Measurements from ENCODE around the gene CACNA2D2.

CACNA2D2 gene

DNA sequence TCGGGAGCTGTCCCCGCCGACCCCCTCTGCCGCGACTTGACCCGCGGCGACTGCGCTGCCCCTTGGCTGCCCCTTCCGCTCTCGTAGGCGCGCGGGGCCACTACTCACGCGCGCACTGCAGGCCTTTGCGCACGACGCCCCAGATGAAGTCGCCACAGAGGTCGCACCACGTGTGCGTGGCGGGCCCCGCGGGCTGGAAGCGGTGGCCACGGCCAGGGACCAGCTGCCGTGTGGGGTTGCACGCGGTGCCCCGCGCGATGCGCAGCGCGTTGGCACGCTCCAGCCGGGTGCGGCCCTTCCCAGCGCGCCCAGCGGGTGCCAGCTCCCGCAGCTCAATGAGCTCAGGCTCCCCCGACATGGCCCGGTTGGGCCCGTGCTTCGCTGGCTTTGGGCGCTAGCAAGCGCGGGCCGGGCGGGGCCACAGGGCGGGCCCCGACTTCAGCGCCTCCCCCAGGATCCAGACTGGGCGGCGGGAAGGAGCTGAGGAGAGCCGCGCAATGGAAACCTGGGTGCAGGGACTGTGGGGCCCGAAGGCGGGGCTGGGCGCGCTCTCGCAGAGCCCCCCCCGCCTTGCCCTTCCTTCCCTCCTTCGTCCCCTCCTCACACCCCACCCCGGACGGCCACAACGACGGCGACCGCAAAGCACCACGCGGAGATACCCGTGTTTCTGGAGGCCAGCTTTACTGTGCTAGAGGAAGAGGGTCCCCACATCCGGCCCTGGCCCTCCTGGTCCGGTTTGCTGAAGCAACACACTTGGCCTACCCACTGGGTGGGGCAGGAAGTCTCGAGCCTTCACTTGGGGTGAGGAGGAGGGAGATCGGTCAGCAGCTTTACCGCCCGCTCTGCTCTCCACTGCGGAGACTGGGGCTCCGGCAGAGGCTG lies 162.7 kb downstream of the CACNA2D2 start, which contains the start of gene RASSF1:
Gene RASSF1 (minus strand): TSS at position 389 of the 882 bp plus-strand sequence. CDS start 31 bp downstream, at position 358.
- DNase-seq, result no peak

DNA sequence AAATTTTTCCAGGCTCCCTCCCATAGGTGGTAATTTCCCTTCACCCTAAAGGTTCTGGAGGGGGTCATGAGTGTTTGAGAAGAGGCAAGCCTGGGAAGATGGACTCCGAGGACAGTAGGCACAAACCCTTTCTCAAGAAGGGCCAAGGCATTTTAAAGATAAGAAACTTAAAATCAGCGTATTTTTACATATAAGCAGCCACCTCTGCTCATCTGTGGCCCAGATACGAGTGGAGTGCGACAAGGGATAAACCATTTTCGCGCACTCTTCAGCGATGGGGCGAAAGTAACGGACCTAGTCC lies 163.3 kb downstream of the CACNA2D2 start:
- DNase-seq, result no peak

DNA sequence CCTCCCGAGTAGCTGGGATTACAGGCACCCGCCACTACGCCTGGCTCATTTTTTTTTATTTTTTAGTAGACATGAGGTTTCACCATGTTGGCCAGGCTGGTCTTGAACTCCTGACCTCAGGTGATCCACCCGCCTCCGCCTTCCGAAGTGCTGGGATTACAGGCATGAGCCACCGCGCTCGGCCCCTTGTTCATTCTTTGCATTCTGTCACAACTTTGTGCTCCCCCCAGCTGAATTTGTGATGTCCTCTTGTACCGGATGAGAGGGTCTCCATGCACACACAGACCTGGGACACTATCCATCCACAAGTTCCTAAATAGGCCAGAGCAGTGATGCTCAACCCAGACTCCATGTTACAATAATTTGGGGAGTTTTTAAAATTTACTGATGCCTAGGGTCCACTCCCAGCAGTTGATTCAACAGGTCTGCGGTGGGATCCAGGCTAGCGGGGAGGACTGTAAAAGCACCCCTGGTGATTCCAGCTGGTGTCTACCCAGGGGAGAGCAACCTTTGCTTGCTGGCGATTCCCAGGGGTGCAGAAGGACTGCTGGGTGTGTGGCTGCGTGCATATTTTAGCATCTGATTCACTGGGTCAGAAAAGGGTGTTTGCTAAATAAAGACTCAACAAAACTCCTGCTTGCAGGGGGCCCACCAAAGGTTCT lies 163.8 kb downstream of the CACNA2D2 start:
- DNase-seq, result no peak

DNA sequence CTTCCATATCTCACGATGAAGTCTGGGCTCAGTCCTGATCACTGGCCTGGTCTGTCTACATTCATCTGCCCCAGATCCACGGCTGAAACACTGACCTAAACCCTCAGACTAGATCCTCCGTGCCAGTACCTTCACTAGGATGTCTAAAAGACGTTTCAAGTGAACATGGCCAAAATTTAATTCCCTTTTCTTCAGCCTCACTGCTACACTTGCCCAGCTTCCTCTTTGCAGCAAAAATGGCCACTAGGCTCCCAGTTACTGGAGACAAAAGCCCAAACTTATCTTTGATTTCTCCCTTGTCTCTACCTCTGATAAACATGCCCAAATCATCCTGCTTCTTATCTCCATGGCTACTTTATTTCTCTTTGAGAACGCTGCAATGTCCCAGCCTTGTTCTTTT lies 164.5 kb downstream of the CACNA2D2 start:
- no peak for DNase-seq

DNA sequence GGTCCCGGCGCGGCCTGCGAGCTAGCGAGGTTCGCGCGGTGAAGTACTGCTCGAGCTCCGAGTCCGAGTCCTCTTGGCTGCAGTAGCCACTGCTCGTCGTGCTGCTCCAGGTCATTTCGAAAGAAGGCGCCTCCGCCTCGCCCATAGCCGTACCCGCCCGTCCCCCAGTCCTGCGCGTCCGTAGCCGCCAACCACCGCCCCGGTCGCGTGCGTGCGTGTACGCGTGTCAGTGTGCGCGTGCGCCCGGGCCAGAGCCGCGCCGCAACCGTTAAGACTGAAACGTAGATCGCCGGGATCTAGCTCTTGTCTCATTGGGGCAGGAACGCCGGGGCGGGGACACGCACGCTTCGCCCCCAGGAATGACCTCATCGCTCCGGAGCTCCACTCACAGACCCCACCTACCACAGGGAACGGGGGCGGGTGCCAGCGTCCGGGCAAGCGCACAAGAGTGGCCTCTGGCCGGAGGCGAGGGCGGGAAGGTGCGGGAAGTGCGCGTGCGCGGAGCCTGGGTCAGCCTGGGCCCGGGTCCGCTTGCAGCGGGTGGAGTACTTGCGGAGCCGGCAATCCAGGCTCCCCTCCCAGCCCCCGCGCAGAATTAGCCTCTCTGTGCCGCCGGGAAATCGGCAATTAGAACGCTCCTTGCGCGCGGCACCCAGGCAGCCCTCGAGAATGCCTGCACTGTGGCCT lies 166.1 kb downstream of the CACNA2D2 start:
- peak; percentile 87 for DNase-seq

DNA sequence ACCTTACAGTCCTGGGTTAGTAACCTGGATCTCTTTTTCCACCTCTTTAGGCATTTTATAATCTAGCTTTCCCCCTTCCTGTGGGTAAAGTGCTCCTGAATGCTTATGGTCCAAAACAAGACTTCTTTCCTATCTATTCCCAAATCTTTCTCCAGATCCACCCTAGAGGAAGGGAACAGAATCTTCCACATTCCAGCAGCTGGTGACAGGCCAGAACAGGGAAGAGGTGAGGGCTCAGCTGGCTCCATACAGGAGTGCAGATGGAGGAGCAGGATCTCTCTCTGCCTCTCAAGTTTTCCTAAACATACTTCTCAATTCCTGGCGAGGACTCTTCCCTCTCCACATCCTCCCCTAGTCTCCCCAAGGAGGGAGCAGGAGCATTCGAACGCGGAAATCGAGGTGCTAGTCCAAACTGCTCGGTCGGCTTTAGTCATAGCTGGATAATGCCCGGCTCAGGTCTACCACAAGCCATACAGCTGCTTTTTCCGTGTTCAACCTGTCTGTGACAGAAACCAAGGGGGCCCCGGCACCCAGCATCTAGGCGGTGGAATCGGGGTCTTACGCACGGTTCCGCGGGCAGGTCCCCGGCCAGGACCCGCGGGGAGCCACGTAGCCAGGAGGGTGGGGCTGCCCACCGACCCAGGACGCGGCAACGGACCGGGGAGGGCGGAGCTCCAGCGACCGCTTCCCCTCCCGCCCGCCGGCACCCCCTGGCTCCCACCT lies 166.8 kb downstream of the CACNA2D2 start:
- no peak for DNase-seq

DNA sequence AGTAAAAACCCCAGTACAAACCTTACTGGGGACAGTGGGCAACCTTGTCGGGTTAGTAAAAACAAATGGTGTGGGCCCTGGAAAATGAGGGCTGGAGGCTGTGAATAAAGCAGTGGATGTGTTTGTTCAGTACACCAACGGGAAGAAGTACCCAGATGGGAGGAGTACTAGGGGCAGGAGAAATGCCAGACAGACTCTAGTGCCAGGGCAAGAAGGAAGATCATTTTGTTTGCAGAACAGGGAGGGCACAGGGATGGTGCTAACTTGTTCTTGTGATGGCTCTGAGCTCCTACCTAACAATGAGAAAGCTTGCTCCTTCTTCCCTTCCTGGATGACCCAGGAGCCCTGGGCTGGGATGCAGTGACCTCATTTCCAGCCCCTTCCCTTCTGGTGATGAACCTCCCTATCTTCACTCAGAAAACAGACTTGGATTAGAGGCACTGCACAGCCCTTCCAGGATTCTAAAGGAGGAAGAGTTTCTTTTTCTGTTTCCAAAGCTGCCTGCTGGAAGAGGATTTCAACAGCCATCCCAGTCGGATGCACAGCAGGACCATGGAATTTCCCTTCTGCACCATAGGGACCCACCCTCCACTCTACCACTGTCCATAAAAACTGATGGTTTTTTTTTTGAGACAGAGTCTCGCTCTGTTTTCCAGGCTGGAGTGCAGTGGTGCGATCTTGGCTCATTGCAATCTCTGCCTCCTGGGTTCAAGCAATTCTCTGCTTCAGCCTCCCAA lies 168.9 kb downstream of the CACNA2D2 start:
- DNase-seq, result no peak

DNA sequence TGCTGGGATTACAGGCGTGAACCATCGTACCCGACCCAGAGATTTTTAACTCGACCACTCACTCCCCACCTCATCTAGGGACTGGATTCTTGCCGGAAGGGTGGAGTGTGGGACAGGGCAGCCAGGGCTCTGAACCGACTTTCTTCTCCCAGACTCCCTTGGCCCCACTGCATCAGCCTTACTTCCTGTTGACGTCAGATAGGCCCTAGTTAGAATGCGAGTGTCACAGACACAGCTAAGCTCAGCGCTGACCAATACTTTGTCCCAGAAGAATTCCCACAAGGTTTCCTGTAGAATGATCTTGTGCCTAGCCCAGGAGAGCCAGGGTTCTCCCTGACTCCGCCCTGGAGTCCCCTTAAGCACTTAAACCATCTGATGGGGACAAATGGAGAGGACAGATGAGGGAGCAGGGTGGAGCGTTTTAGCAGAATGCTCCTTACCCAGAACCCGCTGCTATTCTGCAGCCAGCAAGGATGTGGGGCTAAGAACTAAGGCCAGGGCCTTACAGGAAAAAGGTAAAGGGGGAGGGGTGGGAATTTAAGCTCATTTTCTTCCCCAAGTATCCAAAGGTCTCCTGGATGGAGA lies 169.6 kb downstream of the CACNA2D2 start:
- DNase-seq, result no peak

DNA sequence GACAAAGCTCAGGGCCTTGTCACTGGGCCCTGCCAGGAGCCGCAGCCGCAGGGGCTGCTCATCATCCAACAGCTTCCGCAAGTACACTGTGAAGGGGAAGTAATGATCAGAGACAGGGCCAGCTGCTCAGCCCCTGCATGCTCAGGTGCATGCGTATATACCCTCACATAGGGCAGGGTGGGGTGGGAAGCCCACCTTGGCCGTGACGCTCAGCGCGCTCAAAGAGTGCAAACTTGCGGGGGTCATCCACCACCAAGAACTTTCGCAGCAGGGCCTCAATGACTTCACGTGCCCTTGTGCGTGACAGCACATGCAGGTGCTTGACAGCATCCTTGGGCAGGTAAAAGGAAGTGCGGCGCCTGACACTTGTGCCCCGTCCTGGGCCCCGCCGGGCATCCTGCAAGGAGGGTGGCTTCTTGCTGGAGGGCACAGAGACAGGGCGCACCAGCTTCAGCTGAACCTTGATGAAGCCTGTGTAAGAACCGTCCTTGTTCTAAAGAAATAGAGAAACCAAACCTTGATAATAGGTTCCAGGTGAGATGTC lies 172.0 kb downstream of the CACNA2D2 start:
- no peak for DNase-seq

DNA sequence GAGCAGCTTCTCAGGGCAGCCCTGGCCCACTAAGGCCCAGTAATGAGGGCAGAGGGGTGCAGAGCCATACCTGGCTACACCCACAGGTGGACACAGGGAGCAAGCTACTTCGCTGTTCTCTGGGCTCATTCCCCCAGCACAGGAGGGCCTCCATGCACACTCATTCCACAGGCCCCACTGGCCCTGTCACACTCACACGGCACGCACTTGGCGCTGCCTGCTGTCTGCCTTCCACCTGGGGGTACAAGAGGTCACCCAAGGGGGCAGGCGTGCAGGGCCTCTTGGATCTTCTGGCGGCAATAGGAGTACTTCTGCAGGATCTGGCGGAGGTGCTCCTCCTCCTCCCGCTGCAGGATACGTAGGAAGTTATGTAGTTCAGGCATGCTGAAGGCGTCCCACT lies 173.1 kb downstream of the CACNA2D2 start:
- DNase-seq, result no peak

DNA sequence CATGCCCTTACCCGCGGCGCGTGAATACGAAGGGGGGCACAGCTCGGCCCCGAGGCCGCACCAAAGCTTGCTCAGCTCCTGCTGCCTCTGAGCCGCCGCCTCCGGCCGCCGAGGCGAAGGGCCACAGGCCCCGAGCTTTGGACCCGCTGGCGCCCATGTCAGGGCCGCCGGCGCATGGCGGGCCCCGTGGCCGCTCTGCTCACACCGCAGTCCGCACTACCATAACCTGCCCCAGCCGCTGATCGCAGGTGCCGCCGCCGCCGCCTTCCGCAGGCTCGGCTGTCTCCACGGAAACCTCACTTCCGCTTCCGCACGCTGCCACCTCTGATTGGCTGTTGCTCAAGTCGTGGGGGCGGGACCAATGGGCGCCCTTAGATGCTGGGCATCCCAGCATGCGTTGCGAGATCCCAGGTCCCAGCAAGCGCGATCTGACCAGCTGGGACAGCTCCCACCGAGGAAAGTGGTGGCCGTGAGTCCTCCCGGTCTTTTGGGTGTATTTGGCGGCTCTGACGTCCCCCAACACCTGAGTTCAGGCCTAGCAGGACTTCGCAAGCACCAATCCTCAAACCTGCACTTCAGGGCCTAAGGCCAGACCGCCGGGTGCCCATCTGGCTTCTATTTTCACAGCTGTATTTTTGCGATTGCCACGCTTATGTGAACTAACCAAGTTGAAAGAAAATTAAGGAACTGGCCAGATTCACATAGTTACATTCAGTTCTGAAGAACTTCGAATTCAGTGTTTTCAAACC lies 175.3 kb downstream of the CACNA2D2 start, which contains the start of gene TUSC2:
Gene TUSC2 (minus strand): TSS at position 281 of the 749 bp plus-strand sequence. CDS start 124 bp downstream, at position 157.
- peak; percentile 90 for DNase-seq

DNA sequence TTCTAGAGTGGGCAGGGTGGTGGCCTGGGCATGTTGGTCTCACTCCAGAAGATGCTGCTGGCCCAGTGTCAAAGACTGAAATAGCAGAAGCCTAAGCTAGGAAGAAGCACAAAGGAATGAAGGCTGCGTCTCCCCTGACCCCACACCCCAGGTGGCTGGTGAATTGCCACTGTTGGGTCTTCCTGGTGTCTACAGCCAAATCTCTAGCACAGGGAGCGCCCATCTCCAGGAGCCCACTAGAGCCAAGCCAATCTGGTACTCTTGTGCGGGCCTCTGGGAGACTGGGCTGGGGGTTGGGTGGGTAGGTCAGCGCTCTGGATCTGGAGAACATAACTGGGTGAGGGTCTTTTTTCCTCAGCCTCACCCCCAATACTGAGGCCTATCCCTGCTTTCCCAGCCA lies 176.3 kb downstream of the CACNA2D2 start:
- DNase-seq, result no peak

DNA sequence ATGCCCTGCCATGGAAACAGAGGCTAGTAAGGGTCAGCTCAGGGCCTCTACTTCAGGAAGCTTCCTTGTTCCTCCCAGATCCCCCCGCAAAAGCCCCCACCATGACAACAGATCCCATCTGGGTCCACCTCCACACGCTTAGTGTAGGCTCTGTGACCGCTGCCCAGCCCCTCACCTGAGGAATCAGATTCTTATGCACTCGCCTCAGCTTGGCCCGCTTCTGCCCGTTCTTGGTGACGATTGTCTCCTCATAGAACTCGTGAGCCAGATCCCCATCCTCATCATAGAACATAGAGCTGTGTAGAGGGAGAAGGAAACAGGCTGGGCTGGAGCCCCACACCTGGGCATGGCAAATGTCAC lies 177.3 kb downstream of the CACNA2D2 start:
- no peak for DNase-seq

DNA sequence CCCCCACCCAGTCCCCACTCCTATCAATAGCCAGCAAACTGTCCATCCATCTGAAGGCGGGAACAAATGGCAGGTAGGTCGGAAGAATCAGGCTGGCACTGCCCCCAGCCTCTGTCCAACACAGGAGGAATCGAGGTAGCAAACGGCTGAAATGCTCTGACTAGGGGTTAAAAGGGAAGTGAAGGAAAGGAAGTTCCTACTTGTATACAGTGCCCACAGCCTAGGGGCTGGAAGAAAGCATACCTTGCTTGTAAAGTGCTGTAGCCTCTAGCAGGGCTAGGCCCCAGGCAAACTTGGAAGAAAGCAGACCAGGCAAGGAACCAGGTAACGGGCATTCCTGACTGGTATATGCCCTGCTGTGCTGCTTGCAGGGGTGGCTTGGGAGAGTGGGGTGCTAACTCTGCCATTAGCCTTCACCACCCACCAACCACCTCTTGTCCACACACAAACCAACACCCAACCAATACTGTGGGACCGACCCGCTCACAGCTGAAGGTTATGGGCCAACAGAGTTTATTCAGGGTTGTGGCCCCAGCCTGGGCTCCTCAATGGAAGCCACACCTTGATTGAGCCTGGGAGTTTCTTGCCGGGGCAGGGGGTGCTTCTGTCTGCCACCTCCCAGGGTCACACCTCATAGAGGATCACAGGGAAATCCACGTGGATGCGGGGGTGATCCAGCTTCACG lies 177.8 kb downstream of the CACNA2D2 start:
- no peak for DNase-seq

DNA sequence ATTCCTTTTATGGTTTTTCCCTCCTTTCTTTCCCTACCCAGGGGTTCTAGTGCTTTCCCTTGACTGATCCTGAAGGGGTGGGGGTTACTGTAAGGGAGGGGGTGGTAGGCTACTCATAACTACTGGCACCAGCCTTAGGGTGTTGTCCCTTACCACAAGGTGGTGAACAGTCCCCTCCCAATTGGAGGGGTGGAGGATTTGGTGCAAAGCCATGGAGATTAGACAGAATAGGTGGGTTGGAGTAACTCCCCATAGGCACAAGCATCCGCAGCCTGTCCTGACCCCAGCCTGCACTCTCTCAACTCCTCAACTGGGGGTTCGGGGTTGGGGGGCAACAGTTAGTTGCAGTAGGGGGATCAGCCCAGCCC lies 178.3 kb downstream of the CACNA2D2 start:
- DNase-seq, result no peak

DNA sequence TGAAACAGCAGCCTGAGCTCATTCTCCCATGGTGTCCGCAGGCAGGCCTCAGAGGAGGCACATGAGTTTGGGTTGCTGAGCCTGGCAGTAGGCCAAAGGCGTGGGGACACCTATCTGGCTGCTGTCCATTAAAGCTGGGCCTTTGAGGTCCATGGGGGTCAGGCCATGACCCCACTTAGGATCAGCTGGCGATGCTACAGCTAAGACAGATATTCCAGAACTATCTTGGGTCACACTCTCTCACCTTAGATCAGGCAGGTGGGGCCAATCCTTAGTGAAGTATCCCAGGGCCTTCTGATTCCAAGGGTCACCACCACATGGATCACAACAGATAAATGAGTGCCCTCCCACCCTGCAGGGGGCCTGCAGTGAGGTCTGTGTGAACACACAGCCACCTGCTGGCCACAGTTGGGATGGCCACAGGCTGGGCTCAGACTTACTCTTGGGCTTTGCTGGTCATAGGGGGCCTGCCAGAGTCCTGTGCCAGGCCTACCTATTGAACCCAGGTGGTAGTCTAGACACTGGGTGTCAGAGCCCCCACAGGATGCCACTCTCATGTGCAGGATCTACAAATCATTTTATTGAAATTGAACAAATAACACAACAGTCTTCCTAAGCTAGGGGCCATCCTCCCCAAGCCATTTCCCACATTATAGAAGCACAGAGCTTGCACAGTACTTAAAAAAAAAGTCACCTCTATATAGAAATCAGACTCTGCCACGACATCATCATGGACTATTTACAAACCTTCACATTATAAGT lies 178.9 kb downstream of the CACNA2D2 start:
- peak; percentile 39 for DNase-seq

DNA sequence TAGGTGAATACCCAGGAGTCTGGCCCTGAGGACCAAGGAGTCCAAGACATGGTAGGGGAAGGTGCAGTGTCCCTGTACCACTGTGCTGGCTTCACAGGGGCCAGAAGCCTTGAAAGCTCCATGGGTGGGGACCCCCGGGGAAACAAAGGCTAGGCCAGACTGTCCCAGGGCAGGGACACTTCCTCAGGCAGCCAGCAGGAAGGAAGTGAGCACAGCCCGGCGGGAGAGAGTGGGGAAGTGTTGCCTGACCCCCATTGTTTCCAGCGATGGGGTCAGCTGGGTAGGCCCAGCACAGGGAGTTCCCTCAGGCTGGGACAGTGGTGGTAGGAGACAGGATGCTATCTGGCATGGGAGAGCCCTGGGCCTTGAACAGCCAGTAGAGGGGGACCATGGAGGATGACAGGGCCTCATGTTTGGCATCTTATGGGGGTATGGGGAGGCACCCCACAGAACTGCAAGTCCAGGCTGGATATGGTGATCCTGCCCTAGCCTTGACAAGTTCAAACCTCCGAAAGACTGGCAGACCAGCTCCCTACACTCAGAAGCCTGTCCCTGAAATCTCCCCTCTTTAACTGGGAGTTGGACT lies 179.7 kb downstream of the CACNA2D2 start:
- DNase-seq, result no peak

DNA sequence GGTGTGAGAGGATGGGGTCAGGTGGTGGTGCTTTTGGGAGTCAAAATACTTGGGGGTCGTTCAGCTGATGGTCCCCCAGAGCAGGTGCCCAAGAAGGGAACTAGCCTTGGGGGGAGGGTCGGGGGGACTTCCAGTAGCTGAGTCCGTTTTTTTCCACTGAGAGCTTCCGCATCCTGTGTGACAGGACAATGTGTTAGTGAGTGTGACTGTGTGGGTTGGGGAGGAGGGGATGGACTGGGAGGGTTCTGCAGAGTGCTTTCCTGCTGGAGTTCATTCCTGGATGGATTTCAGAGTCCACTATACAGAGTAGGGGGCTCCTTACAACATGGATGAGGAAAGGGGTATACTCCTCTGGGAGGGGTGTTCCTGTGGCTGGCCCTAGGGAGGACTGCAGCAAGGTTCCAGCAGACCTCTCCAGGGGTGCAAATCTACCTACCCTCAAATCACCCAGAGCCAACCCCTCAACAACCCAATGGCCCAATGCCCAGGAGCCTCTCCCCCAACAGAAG lies 180.3 kb downstream of the CACNA2D2 start:
- DNase-seq, result no peak

Measured in activated CD4-positive, alpha-beta T cell treated with anti-CD3 and anti-CD28 coated beads for 1 hour (primary cell).